GM12878 (cell line): Measurements from ENCODE around the gene PROSER3. TPM values are rescaled to one million over a fixed set of nuclear protein-coding genes. Genes with fewer than 3 reads are reported as not detected.

Experiments
- ATAC-seq: fragments of 200-7000 bp; cut with Tn5 transposase; 3 replicates; pipeline ENCODE4 v1.9.1; 2020; ENCODE audit warnings: mild to moderate bottlenecking, moderate library complexity
- BruUV-seq: library from RNA; stranded (reverse); fragments of 400-500 nt; replicated peaks from 2 replicates; lab custom pipeline; 2021; lab: Mats Ljungman, UMichigan
- CTCF ChIA-PET: fragments of 300-600 bp; sonication (Branson Sonifier 250); formaldehyde crosslinking; extraction: SDS; loops from one replicate; lab custom pipeline; 2021; ENCODE audit warnings: inconsistent platforms; lab: Yijun Ruan, JAX
- POLR2A ChIA-PET: fragments of 350-600 bp; formaldehyde crosslinking; extraction: SDS; loops from one replicate; lab custom pipeline; 2021; ENCODE audit warnings: inconsistent platforms; lab: Charles Lee
- RAD21 ChIA-PET: fragments of 300-600 bp; sonication (Branson Sonifier 250); formaldehyde crosslinking; loops from one replicate; lab custom pipeline; 2023; ENCODE audit warnings: antibody characterized with exemption; ENCODE audit not compliant: unreplicated experiment; lab: Charles Lee
- SMC1A ChIA-PET: fragments of 300-600 bp; sonication (Branson Sonifier 250); formaldehyde crosslinking; loops from one replicate; lab custom pipeline; 2023; ENCODE audit not compliant: unreplicated experiment, uncharacterized antibody; lab: Charles Lee
- DNase-seq: peaks from one replicate; pipeline ENCODE4 v3.0.0-alpha.2; 2011; ENCODE audit warnings: low read depth, low spot score
- FAIRE-seq: peaks from 3 replicates; lab custom pipeline; 2011; peaks lifted over from hg19 to GRCh38; lab: Jason Lieb, UNC
- H2AFZ ChIP-seq: 2 replicates; pipeline ENCODE4 v1.6.0; 2011; ENCODE audit warnings: low read depth, low read length, control low read depth; ENCODE audit not compliant: control insufficient read depth
- H3K27ac ChIP-seq: 2 replicates; pipeline ENCODE4 v1.5.1; 2011; ENCODE audit warnings: control low read depth; ENCODE audit not compliant: control insufficient read depth, insufficient read depth
- H3K27me3 ChIP-seq, 2 experiments: replicated peaks in 1 of 2; 2 replicates each; pipeline versions ENCODE4 v1.6.0 to v1.6.1; 2011; ENCODE audit warnings: low read length in 1 of 2; ENCODE audit not compliant: control insufficient read depth in 2 of 2, insufficient read depth in 2 of 2
- H3K36me3 ChIP-seq, 2 experiments: 2 replicates each; pipeline ENCODE4 v1.5.1; 2011; ENCODE audit warnings: low read length in 1 of 2; ENCODE audit not compliant: control insufficient read depth in 2 of 2, insufficient read depth in 2 of 2
- H3K4me1 ChIP-seq: 2 replicates; pipeline ENCODE4 v1.6.1; 2011; ENCODE audit warnings: mild to moderate bottlenecking, low read length, moderate library complexity, mixed read lengths; ENCODE audit not compliant: control insufficient read depth, insufficient read depth
- H3K4me2 ChIP-seq: 2 replicates; pipeline ENCODE4 v1.6.0; 2011; ENCODE audit warnings: control low read depth; ENCODE audit not compliant: control insufficient read depth, insufficient read depth
- H3K4me3 ChIP-seq: fragments of 200-600 bp; sonication (generic); 2 replicates; pipeline ENCODE4 v1.5.1; 2016
- H3K79me2 ChIP-seq: 2 replicates; pipeline ENCODE4 v1.6.0; 2011; ENCODE audit warnings: low read length; ENCODE audit not compliant: control insufficient read depth, insufficient read depth
- H3K9ac ChIP-seq: 2 replicates; pipeline ENCODE4 v1.8.0; 2011; ENCODE audit warnings: low read length, control low read depth, mixed read lengths; ENCODE audit not compliant: control insufficient read depth, insufficient read depth
- H3K9me3 ChIP-seq: replicated peaks from 3 replicates; pipeline ENCODE4 v1.5.1; 2011; ENCODE audit warnings: mild to moderate bottlenecking, low read length; ENCODE audit not compliant: control insufficient read depth, insufficient read depth
- H4K20me1 ChIP-seq: 2 replicates; pipeline ENCODE4 v1.6.0; 2011; ENCODE audit not compliant: control insufficient read depth, insufficient read depth
- GATAD2B ChIP-seq: fragments of 450-650 bp; conservative IDR thresholded peaks from 2 replicates; pipeline ENCODE4 v1.6.1; 2017; ENCODE audit warnings: low read depth, mild to moderate bottlenecking, moderate library complexity
- KLF5 ChIP-seq: fragments of 450-650 bp; IDR thresholded peaks from 2 replicates; pipeline ENCODE4 v1.6.1; 2014; ENCODE audit warnings: mild to moderate bottlenecking; ENCODE audit not compliant: partially characterized antibody
- POU2F2 ChIP-seq: IDR thresholded peaks from 3 replicates; pipeline ENCODE4 v1.6.1; 2011; ENCODE audit warnings: low read depth, mild to moderate bottlenecking, low read length, borderline replicate concordance
- TCF7 ChIP-seq: IDR thresholded peaks from 2 replicates; pipeline ENCODE4 v1.6.1; 2014; ENCODE audit warnings: antibody characterized with exemption, borderline replicate concordance
- ZNF384 ChIP-seq: IDR thresholded peaks from 2 replicates; pipeline ENCODE4 v1.6.1; 2012; ENCODE audit warnings: low read depth, mild to moderate bottlenecking, low read length, improper control_type of control experiment, borderline replicate concordance
- WGBS: methylation state at CpG from one replicate; pipeline ENCODE4 v1.1.6; 2016; ENCODE audit warnings: low lambda C conversion rate; ENCODE audit not compliant: insufficient replicate concordance, insufficient coverage; ENCODE audit errors: missing lambda C conversion rate; 5-methylcytosine and 5-hydroxymethylcytosine counted together
- in situ Hi-C: fragments of 300-500 bp; cut with MboI; formaldehyde crosslinking; loops from 9 replicates; pipeline ENCODE4 v1.14.3; 2018; ENCODE audit warnings: mixed read lengths
- intact Hi-C: fragments of 100-400 bp; cut with micrococcal nuclease; formaldehyde crosslinking; loops from one replicate; pipeline ENCODE4 v1.14.2; 2022; ENCODE audit not compliant: unreplicated experiment
- polyA plus RNA-seq, 11 experiments: library from polyadenylated mRNA; depleted of rRNA in 4 of 11; unstranded in 6 of 11; stranded (reverse) in 5 of 11; fragments of >200 nt; fragmentation: Nextera tagmentation in 4 of 11; fragmentation: Illumina TruSeq in 1 of 11; extraction: Ambion mirVana in 4 of 11; extraction: Trizol in 1 of 11; gene quantifications; 1 replicate in 1 of 11; 2 replicates in 10 of 11; pipeline versions ENCODE4 v1.2.1 to v1.2.3, GENCODE V29; 2011 to 2016; ENCODE audit warnings: inconsistent platforms in 2 of 11, missing spikeins in 2 of 11, low read depth in 1 of 11
- total RNA-seq, 4 experiments: library from RNA; depleted of rRNA in 3 of 4; stranded (reverse); fragments of >200 nt in 3 of 4; fragmentation: Illumina TruSeq in 1 of 4; extraction: Trizol in 1 of 4; gene quantifications; 2 replicates each; pipeline versions ENCODE4 v1.2.1 to v1.2.3, GENCODE V29; 2013 to 2021
- TF ChIP-seq, protein P1 (sequence below): IDR thresholded peaks from 2 replicates; pipeline ENCODE4 v1.6.1; 2012; ENCODE audit warnings: mild to moderate bottlenecking, low read depth, low read length
- TF ChIP-seq, protein P2 (sequence below): IDR thresholded peaks from 2 replicates; pipeline ENCODE4 v1.6.1; 2012; ENCODE audit warnings: low read depth, low read length, improper control_type of control experiment
- TF ChIP-seq, protein P3 (sequence below): IDR thresholded peaks from 2 replicates; pipeline ENCODE4 v1.6.1; 2011; ENCODE audit warnings: mild to moderate bottlenecking, low read depth, low read length, moderate library complexity; ENCODE audit not compliant: insufficient replicate concordance
- TF ChIP-seq, protein P4 (sequence below): fragments of 450-650 bp; formaldehyde crosslinking; IDR thresholded peaks from 2 replicates; pipeline ENCODE4 v1.4.0; 2022; ENCODE audit warnings: mild to moderate bottlenecking, moderate library complexity

The PROSER3 gene
- total and polyA plus RNA-seq, 10 of the 15 experiments (the other 5 are each of a cell fraction or from before 2014, with no cell fraction given): 0.85 to 25.1 (median 9.6) TPM

DNA sequence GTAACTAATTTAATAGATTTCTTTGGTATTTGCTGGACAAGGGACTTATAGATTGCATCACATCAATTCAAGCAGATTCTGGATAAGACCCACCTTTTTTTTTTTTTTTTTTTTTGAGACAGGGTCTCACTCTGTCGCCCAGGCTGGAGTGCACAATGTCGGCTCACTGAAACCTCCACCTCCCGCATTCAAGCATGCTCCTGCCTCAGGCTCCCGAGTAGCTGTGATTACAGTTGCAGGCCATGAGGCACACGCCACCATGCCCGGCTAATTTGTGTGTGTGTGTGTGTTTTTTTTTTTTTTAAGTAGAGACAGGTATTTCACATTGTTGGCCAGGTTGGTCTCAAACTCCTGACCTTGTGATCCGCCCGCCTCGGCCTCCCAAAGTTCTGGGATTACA is 58.9 kb downstream of the PROSER3 start:
- ATAC-seq: no peak
- BruUV-seq: no TSS peak
- intact Hi-C loops (no loop called here), in situ Hi-C loops (no loop called here)
- 37% methylated on average over 9 of the region's 9 CpGs for WGBS
- no peak for DNase-seq
- no peaks in the 10 kb centered on the region for H3K9me3 ChIP-seq
- POLR2A ChIA-PET: interaction anchor here (0.6 kb wide), 1 partner anchor 213 kb away, joined by 6 read pairs; no protein-coding TSS in a partner anchor
- no peak overlapping the region for H3K4me3 ChIP-seq
- no peaks in the 10 kb centered on the region for H4K20me1 ChIP-seq
- H2AFZ ChIP-seq: no peak overlapping the region
- TF ChIP-seq, protein P1, sequence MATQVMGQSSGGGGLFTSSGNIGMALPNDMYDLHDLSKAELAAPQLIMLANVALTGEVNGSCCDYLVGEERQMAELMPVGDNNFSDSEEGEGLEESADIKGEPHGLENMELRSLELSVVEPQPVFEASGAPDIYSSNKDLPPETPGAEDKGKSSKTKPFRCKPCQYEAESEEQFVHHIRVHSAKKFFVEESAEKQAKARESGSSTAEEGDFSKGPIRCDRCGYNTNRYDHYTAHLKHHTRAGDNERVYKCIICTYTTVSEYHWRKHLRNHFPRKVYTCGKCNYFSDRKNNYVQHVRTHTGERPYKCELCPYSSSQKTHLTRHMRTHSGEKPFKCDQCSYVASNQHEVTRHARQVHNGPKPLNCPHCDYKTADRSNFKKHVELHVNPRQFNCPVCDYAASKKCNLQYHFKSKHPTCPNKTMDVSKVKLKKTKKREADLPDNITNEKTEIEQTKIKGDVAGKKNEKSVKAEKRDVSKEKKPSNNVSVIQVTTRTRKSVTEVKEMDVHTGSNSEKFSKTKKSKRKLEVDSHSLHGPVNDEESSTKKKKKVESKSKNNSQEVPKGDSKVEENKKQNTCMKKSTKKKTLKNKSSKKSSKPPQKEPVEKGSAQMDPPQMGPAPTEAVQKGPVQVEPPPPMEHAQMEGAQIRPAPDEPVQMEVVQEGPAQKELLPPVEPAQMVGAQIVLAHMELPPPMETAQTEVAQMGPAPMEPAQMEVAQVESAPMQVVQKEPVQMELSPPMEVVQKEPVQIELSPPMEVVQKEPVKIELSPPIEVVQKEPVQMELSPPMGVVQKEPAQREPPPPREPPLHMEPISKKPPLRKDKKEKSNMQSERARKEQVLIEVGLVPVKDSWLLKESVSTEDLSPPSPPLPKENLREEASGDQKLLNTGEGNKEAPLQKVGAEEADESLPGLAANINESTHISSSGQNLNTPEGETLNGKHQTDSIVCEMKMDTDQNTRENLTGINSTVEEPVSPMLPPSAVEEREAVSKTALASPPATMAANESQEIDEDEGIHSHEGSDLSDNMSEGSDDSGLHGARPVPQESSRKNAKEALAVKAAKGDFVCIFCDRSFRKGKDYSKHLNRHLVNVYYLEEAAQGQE: no peak
- TF ChIP-seq, protein P2, sequence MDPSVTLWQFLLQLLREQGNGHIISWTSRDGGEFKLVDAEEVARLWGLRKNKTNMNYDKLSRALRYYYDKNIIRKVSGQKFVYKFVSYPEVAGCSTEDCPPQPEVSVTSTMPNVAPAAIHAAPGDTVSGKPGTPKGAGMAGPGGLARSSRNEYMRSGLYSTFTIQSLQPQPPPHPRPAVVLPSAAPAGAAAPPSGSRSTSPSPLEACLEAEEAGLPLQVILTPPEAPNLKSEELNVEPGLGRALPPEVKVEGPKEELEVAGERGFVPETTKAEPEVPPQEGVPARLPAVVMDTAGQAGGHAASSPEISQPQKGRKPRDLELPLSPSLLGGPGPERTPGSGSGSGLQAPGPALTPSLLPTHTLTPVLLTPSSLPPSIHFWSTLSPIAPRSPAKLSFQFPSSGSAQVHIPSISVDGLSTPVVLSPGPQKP: no peak
- TF ChIP-seq GATAD2B (no peak), POU2F2 (no peak), KLF5 (no peak), TCF7 (no peak), ZNF384 (no peak)
- TF ChIP-seq, protein P3, sequence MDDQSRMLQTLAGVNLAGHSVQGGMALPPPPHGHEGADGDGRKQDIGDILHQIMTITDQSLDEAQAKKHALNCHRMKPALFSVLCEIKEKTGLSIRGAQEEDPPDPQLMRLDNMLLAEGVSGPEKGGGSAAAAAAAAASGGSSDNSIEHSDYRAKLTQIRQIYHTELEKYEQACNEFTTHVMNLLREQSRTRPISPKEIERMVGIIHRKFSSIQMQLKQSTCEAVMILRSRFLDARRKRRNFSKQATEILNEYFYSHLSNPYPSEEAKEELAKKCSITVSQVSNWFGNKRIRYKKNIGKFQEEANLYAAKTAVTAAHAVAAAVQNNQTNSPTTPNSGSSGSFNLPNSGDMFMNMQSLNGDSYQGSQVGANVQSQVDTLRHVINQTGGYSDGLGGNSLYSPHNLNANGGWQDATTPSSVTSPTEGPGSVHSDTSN: no peak
- TF ChIP-seq, protein P4, sequence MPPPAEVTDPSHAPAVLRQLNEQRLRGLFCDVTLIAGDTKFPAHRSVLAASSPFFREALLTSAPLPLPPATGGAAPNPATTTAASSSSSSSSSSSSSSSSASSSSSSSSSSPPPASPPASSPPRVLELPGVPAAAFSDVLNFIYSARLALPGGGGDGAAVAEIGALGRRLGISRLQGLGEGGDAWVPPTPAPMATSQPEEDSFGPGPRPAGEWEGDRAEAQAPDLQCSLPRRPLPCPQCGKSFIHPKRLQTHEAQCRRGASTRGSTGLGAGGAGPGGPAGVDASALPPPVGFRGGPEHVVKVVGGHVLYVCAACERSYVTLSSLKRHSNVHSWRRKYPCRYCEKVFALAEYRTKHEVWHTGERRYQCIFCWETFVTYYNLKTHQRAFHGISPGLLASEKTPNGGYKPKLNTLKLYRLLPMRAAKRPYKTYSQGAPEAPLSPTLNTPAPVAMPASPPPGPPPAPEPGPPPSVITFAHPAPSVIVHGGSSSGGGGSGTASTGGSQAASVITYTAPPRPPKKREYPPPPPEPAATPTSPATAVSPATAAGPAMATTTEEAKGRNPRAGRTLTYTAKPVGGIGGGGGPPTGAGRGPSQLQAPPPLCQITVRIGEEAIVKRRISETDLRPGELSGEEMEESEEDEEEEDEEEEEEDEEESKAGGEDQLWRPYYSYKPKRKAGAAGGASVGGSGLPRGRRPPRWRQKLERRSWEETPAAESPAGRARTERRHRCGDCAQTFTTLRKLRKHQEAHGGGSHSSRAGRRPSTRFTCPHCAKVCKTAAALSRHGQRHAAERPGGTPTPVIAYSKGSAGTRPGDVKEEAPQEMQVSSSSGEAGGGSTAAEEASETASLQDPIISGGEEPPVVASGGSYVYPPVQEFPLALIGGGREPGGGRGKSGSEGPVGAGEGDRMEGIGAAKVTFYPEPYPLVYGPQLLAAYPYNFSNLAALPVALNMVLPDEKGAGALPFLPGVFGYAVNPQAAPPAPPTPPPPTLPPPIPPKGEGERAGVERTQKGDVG: no peak
- H3K27ac ChIP-seq: no peak overlapping the region
- CTCF ChIA-PET: interaction anchor here (1.1 to 2.5 kb wide), 3 partner anchors 14 to 122 kb away, joined by 3 to 6 read pairs (median 4); no protein-coding TSS in a partner anchor
- H3K36me3 ChIP-seq: no peaks in the 10 kb centered on the region
- 0 out of 4 replicates have a peak, but pooled peaks cover 0 to 3% of the 10 kb centered on the region in 2 experiments for H3K27me3 ChIP-seq
- no peak for FAIRE-seq
- SMC1A ChIA-PET: no interaction called here
- H3K4me1 ChIP-seq: no peaks in the 10 kb centered on the region
- RAD21 ChIA-PET: interaction anchor here (0.7 to 2.0 kb wide), 2 partner anchors 114 to 124 kb away, joined by 4 to 6 read pairs; no protein-coding TSS in a partner anchor
- H3K9ac ChIP-seq: no peak overlapping the region
- H3K79me2 ChIP-seq: no peaks in the 10 kb centered on the region
- H3K4me2 ChIP-seq: no peak overlapping the region
